GM18951 (cell line): ENCODE measurements around the gene NME2.

ENCODE experiments used
- POLR2A ChIP-seq: IDR thresholded peaks from 4 replicates; pipeline ENCODE4 v1.6.1; 2011; ENCODE audit warnings: mild to moderate bottlenecking; ENCODE audit not compliant: insufficient read length, insufficient read depth; ENCODE audit errors: extremely low read depth
- in situ Hi-C: fragments of 300-500 bp; cut with MboI; formaldehyde crosslinking; loops from one replicate; pipeline ENCODE4 v1.12.0; 2022; ENCODE audit warnings: low sequenced_read_pairs, mixed read lengths, inconsistent platforms; ENCODE audit not compliant: unreplicated experiment

Gene NME2

GRCh38 chr17:51200846-51201245 lies 34.6 kb downstream of the NME2 start:
- TF ChIP-seq POLR2A = no peak
- in situ Hi-C loops = no loop called here

- in situ Hi-C loops = no loop called here
- TF ChIP-seq POLR2A = no peak
These were observed 37.6 kb downstream of the NME2 start for GRCh38 chr17:51203838-51204237.

GRCh38 chr17:51214920-51215319 lies 48.7 kb downstream of the NME2 start:
- in situ Hi-C loops = no loop called here
- no peak for TF ChIP-seq POLR2A

GRCh38 chr17:51217946-51218345 lies 51.7 kb downstream of the NME2 start:
- TF ChIP-seq POLR2A = no peak
- in situ Hi-C loops = no loop called here

GRCh38 chr17:51221322-51221721 lies 55.1 kb downstream of the NME2 start:
- in situ Hi-C loops = no loop called here
- TF ChIP-seq POLR2A = no peak
